ENCODE measurements around the gene AMZ1. TPM values are rescaled to one million over a fixed set of nuclear protein-coding genes. Genes with fewer than 3 reads are reported as not detected.
A peak's percentile ranks its signal among the peaks of the same experiment; 100 is the strongest.

AMZ1 gene
- total RNA-seq, 1 experiment from 2014 or later: 0.74 TPM

DNA sequence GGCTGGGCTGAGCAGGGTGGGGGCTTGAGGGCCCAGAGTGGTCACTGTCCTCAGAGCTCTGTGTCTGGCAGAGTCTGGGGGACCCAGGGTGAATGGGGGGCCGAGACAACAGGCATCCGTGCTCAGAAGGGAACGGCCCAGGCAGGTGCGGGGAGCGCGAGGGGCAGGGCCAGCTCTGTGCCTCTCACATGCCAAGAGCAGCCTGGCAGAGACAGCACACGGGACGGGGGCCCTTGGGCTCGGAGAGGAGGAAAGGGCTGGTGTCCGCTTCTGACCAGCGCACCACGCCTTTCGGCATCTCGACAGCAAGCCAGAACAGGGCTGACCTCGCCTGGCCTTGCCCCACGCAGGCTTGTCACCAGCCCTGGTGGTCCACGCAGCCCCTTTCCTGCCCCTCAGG is 13.4 kb downstream of the AMZ1 start:
- Mint-ChIP-seq H3K27me3 (ENCODE audit: low read depth) (peaks cover 2% of the 10 kb centered on the region), H3K9me3 (no peaks in the 10 kb centered on the region), H3K36me3 (ENCODE audit: insufficient read depth in 1 of 3, low read depth in 3 of 3) (peaks cover 0 to 1% (median 0%) of the 10 kb centered on the region in 3 experiments; a peak in 2 of 7 replicates), H3K27ac (peak overlapping the region in 1 of 3 experiments; percentile 35; a peak in 1 of 7 replicates), H3K4me1 (peaks cover 5 to 6% of the 10 kb centered on the region in 2 experiments), H3K4me3 (no peak overlapping the region)
- H4K91ac ChIP-seq (ENCODE audit: insufficient read length, low read depth, low read length): no peak overlapping the region
- no peak overlapping the region for H2BK5ac ChIP-seq (ENCODE audit: insufficient read length, low read length)
- H3K27ac ChIP-seq (ENCODE audit: insufficient read length, low read depth, low read length): no peak overlapping the region
- no peak overlapping the region for H3K9ac ChIP-seq (ENCODE audit: extremely low read depth, insufficient read length, low read length)
- no peak for DNase-seq
- H3K18ac ChIP-seq (ENCODE audit: insufficient read length, low read depth, low read length): no peak overlapping the region
- H3K4me2 ChIP-seq (ENCODE audit: insufficient read depth, insufficient read length, low read length): no peak overlapping the region
- H3K56ac ChIP-seq (ENCODE audit: insufficient read length, low read depth, low read length): no peak overlapping the region
- no peak overlapping the region for H2AFZ ChIP-seq (ENCODE audit: low read length)
- no peak overlapping the region for H2AK5ac ChIP-seq (ENCODE audit: insufficient read length, low read length)
- no peaks in the 10 kb centered on the region for H3K79me1 ChIP-seq (ENCODE audit: insufficient read depth, low read depth, low read length, poor library complexity, severe bottlenecking)
- no peaks in the 10 kb centered on the region for H3K27me3 ChIP-seq (ENCODE audit: insufficient read depth, low read length)
- no peak overlapping the region for H3K23ac ChIP-seq (ENCODE audit: insufficient read length, low read depth, low read length)
- no peaks in the 10 kb centered on the region for H4K20me1 ChIP-seq (ENCODE audit: control insufficient read depth, insufficient read depth, insufficient read length)
- no peak overlapping the region for H3T11ph ChIP-seq (ENCODE audit: low read length)
- no peaks in the 10 kb centered on the region for H3K23me2 ChIP-seq (ENCODE audit: insufficient read length, low read depth, low read length, poor library complexity, severe bottlenecking)
- no peaks in the 10 kb centered on the region for H3K4me1 ChIP-seq (ENCODE audit: insufficient read depth, low read length)
- H4K5ac ChIP-seq (ENCODE audit: insufficient read length, low read depth, low read length): no peak overlapping the region
- H2BK20ac ChIP-seq (ENCODE audit: low read depth, low read length, poor library complexity, severe bottlenecking): no peak overlapping the region
- no peak overlapping the region for H4K8ac ChIP-seq (replicated peaks; ENCODE audit: insufficient read length, low read depth, low read length)
- H3K9me3 ChIP-seq (ENCODE audit: control insufficient read depth, low read depth, low read length): no peaks in the 10 kb centered on the region
- H2BK12ac ChIP-seq (ENCODE audit: insufficient read length, low read depth, low read length): no peak overlapping the region
- H3K4ac ChIP-seq (ENCODE audit: low read depth, low read length): no peak overlapping the region
- H2BK120ac ChIP-seq (ENCODE audit: low read depth, low read length, poor library complexity, severe bottlenecking): no peak overlapping the region
- H3K14ac ChIP-seq (ENCODE audit: insufficient read depth, low read length): no peak overlapping the region
- H2BK15ac ChIP-seq (ENCODE audit: low read depth, low read length): no peak overlapping the region
- H3K79me2 ChIP-seq (ENCODE audit: insufficient read depth, low read length): no peaks in the 10 kb centered on the region
- WGBS (ENCODE audit: extremely low coverage, insufficient read length, low lambda C conversion rate): no CpG with 5 or more reads among the region's 17 CpGs
- TF ChIP-seq, protein P1, sequence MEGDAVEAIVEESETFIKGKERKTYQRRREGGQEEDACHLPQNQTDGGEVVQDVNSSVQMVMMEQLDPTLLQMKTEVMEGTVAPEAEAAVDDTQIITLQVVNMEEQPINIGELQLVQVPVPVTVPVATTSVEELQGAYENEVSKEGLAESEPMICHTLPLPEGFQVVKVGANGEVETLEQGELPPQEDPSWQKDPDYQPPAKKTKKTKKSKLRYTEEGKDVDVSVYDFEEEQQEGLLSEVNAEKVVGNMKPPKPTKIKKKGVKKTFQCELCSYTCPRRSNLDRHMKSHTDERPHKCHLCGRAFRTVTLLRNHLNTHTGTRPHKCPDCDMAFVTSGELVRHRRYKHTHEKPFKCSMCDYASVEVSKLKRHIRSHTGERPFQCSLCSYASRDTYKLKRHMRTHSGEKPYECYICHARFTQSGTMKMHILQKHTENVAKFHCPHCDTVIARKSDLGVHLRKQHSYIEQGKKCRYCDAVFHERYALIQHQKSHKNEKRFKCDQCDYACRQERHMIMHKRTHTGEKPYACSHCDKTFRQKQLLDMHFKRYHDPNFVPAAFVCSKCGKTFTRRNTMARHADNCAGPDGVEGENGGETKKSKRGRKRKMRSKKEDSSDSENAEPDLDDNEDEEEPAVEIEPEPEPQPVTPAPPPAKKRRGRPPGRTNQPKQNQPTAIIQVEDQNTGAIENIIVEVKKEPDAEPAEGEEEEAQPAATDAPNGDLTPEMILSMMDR (conservative IDR thresholded peaks at IDR 0.05): no peak

Data from H9 (cell line).